Mesenteric fat pad (tissue), 1 donor: ENCODE measurements around the gene MYO1E. TPM values are rescaled to one million over a fixed set of nuclear protein-coding genes. Genes with fewer than 3 reads are reported as not detected.
"Not testable (repeated sequence)": the region's sequence is repeated elsewhere in the genome, so short reads cannot be mapped to it uniquely, and the experiment has no call there.

Experiments used
- DNase-seq: peaks from one replicate; pipeline ENCODE4 v3.0.0-alpha.2; 2020; ENCODE audit warnings: low spot score
- total RNA-seq: library from RNA; stranded (reverse); fragmentation: NEBNext Ultra II Directional; extraction: Animal tissue kit (Norgen Biotek cat#: 25700); gene quantifications from one replicate; pipeline ENCODE4 v1.2.1, GENCODE V29; 2021
- donor health status: DM: yes; HTN: yes; CAD: no.

MYO1E gene
- total RNA-seq, 1 donor from 2014 or later, result 68.7 TPM

DNA sequence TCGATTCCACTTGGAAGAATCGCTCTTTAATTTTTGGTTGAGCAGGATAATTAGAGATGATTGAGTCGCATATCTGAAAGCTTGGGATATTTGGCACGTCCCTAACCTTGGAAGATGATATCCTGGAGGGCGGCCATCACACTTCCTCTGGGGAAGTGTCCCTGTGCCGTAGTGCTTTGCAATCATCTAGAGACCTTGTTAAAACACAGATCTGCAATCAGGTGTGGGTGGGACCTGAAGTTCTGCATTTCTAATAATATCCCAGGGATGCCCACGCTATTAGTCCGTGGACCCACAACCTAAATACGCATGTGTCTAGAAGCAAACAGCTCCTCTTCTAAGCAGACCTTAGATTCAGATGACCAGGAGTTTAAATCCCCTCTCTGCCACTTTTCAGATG, 20.5 kb downstream of the MYO1E start:
- no peak for DNase-seq

DNA sequence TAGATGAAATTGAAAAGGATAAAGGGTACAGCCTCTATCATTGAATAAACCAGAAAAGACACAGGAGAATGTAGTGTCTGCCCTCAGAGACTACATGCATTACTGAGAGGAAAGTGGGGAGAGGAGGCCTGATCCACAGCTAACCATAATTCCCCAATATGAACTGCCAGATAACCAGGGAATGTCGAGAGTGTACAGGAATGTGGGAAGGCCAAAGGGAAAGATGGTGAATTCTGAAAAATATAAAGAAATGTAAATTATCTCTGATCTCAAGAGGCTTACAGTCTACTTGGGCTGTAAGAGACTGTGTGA, 22.3 kb downstream of the MYO1E start:
- DNase-seq, result no peak

DNA sequence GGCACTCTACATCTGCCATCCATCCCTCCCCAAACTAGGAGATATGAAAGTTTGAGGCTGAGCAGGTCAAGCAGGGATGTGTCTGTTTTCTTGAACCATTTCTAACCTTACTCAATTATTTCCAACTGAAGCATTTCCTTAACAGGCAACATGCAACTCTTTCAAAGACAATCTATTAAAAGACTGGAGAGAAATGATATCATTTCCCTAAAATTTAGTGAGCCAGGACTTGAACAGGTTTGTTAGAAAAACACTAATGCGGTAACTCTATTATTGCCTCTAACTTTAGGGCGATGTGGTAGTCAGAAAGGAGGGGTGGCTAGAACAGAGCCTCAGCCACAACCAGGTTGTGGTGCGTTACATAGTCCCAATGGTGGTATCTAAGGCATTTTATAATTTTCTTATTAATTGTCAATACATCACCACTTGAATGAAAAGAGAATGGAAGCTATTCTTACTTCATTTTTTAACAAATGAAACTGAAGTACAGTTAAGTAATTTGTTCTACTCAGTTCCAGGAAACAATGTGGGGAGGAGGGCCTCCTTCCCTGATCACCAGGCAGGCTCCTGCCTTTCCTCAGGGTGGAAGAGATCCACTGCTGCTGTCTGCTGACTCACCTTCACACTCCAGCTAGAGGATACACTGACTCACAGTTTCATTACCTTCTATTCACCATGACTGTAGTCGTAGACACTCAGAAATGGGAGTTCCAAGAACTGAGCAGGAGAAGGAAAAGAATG, 22.8 kb downstream of the MYO1E start:
- no peak for DNase-seq

DNA sequence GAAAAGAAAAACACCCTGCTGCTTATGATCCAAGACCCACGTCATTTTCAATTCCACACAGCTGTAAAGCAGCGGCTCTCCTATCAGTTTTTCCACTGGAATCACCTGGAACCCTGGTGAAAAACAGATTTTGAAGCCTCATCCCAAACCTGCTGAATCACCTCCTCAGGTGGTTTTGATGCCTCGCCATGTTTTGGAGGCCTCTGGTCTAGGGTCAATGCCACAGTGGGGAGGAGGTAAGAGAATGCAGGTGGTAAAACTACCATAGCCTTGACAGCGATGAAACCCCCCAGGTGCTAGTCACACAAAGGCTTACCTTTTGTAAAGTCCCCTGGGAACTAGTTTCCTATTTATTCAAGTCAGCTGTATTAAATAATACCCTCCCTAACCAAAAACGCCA, 24.8 kb downstream of the MYO1E start:
- DNase-seq, result no peak

DNA sequence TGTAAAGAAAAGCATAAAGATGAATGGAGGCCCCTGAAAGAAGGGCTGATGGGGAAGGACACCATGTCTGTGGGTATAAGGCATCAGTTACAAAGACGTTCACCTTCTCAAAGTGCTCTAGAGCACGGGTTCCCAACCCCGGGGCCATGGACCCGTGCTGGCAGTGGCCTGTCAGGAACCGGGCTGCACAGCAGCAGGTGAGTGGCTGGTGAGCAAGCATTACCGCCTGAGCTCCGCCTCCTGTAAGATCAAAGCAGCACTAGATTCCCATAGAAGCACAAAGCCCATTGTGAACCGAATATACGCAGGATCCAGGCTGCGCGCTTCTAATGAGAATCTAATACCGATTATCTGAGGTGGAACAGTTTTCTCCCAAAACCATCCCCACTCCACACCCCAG, 25.7 kb downstream of the MYO1E start:
- no peak for DNase-seq

DNA sequence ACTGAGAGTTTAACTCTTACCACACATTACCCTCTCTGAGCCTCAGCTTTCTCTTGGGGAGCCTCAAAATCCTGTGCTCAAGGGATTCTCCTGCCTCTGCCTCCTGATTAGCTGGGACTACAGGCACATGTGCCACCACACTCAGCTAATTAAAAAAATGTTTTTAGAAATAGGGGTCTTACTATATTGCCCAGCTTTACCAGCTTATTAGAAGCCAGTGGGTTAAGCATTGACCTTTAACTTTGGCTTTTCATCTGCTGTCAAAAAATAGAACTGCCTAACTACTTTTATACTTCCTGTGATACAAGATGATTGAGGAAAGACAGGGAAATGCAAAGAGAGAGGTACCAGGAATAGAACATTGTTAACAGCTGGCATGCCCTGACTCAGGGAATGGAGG, 27.3 kb downstream of the MYO1E start:
- DNase-seq, result no peak

DNA sequence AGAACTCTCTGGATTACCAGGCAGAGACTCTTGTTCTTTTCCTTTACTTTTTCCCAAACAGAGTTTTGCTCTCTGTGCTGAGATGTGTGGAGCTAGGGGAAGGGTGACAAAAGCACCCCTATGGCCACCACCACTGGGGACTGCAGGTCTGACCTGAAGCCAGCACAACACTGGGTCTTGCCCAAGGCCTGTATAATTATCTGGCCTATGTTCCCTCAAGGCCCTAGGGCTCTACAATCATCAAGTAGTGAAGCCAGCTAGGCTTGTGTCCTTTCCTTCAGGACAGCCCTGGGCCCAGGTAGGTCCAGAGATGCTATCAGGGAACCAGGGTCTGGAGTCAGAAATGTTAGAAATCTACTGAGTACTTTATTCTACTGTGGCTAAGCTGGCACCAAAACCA, 28.4 kb downstream of the MYO1E start:
- no peak for DNase-seq

DNA sequence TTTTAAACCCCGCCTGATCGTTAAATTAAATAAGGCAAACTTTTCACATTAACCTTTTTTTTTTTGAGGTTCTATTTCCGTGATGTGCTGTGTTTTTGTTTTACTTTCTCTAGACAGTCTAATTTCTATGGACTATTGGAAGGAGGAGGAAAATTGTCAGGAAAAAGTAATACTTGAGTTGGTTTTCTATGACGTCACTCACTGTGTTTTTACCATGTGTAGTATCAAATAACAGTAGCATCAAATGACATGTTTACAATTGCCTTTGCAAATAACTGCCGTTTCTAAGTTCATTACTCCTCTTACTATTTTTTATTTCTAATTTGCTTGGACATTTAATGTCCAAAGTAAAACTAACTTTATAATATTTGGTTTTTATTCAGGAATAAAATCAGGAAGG, 32.3 kb downstream of the MYO1E start:
- no peak for DNase-seq

DNA sequence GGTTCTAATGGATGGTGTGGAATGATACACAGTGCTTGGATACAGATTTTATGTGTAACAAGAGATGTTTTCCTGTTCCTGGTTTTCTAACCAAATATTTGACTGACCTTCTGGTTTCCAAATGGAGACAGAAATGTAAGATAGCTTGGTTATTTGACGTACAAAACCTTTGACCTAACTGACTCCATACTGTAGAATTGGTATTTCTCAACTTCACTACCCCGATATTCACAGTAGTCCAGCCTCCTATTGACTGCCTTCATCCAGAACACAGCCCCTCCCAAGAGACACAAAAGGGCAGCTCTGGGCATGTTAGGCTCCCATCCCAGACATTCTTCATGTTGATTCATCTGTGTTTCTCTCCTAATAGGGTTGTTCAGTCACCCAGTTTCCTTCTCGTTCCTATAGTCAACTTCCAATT, 33.4 kb downstream of the MYO1E start:
- DNase-seq, result no peak

DNA sequence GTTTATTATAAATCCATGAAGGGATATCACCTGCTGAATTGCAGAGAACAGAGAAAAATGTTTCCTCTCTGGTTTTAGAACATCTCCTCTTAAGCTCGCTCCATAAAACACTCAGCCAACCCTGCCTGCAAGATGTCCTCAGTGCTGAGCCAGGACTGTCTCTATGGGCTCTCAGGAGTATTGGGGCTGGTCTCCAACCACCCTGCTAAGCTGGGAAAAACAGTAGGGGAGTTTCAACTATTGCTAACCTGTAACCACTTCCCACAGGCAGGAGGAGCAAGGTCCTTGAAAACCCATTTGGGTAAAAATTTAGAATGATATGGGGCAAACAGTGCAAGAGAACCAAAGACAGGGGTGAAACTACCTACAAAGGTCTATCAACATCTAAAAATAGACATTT, 34.3 kb downstream of the MYO1E start:
- DNase-seq, result no peak

DNA sequence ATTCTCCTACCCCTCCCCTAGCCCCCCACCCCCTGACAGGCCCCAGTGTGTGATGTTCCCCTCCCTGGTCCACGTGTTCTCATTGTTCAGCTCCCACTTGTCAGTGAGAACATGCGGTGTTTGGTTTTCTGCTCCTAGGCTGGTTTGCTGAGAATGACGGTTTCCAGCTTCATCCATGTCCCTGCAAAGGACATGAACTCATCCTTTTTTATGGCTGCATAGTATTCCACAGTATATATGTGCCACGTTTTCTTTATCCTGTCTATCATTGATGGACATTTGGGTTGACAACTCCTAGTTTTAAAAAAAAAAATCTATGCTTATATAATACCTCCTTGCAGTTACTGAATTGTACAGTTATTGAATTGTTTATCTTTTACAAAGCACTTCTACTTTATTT, 35.9 kb downstream of the MYO1E start:
- not testable (repeated sequence) for DNase-seq

DNA sequence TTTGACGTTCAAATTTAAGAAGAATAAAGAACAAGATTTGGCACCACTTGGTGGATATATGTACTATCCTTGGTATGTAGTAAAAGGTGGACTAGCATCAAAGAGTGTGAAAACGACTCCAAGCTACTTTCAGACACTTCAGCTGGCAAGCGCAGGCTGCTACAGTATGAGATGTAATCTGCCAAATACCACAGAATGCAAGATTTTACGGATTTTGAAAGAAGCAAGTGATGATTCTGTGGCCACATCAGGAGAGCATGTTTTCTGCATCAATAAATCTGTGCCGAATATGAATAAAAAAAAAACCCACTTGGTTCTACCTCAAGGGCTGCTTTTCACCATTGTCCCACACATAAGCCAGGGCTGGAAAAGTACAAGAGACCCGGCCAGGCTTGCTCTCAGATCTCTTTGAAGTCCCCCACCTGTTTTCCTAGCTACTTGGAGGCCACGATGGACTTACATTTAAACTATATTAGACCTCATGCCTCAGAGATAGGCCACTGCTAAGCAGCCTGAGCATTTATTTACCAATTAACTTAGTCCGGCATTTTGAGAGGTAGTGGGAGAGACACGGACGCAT, 37.4 kb downstream of the MYO1E start:
- DNase-seq, result no peak

DNA sequence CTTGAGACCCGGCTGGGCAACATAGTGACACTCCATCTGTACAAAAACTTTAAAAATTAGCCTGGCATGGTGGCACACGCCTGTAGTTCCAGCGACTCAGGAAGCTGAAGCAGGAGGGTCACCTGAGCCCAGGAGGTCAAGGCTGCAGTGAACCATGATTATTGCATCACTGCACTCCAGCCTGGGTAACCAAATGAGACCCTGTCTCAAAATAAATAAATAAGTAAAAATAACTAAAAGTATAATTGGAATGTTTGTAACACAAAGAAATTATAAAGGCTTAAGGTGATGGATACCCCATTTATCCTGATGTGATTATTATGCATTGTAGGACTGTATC, 38.6 kb downstream of the MYO1E start:
- DNase-seq, result no peak

DNA sequence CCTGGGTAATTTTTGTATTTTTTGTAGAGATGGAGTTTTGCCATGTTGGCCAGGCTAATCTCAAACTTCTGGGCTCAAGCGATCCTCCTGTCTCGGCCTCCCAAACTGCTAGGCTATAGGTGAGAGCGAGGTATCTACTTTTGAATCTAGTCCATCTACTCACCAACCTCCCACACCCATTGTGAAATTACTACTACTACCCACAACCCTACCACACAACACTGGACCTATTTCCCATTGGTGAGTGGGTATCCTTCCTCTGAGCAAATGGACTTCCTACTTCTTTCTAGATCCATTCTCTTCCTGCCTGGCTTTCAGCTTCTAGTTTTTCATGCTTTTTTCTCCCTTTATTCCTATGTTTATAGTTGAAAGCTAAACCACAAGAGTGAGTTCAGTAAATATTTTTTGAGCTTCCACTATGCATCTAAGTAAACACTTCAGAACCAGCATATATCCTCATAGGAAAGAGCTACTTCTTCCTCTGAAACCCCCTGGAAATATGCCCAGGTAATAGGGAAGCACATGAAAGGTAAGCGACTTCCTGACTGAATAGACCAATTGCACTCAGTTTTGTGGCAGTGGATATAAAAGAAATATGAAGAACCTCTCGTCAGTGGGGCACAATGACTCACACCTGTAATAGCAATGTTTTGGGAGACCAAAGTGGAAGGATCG, 39.1 kb downstream of the MYO1E start:
- no peak for DNase-seq

DNA sequence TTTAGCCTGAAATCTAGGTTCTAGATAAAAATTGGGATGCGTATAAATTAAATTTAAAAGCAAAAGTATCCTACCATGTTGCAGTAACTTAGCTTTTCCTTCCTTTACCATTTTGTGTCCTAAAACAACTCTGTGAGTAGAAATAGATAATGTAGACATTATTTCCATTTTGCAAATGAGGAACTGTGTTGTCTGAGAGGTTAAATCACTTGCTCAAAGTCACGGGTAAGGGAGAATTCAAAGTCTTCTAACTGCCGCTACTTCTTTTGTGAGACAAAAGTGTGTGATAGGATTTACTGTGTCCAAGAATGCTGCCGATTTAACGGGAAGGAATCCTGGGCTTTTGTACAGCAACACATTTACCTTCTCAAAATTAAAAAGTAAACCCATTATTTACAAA, 40.7 kb downstream of the MYO1E start:
- DNase-seq, result no peak

DNA sequence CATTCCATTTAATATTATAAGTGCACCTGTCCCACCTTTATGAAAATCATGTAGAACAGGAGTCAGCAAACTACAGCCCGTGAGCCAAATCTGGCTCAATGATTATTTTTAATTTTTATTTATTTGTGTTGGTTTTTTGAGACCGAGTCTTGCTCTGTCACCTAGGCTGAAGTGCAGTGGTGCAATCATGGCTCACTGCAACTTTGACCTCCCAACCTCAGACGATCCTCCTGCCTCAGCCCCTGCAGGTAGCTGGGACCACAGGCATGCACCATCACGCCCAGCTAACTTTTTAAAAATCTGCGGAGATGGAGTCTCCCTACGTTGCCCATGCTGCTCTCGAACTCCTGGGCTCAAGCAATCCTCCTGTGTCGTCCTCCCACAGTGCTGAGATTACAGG, 42.0 kb downstream of the MYO1E start:
- no peak for DNase-seq

DNA sequence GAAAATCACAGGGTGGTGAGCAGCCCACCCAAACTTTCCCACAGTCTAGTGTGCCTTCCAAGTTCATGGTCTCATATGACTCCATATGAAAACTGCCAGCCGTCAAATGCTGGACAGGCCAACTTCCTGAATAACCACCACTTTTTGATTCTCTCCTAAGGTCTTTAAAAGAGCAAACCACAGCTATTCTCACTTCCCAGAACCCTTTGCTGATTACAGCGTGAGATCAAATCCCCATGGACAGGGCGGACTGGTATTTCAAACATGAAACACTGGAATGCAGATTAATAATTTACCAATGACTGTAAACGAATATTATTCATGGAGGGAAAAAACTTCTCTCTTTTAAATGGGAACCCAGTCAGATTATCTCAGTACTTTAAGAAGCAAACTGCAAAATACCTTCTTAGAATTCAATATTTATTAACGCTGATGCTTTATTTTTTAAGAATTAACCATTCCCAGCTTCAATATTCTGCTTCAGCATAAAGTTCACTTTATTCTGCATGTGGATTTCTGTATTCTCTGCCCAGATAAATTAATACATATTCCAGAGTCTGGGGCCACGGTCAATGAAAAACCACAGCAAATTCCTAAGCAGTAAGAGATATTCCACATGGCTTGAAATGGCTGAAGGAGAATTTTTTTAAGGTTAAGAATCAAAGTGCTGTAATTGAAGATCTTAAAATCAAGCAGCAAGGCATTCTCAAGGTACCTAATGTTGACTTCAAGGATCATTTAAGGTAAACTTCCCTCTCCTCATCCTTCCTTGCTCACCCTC, 42.9 kb downstream of the MYO1E start:
- DNase-seq, result no peak

DNA sequence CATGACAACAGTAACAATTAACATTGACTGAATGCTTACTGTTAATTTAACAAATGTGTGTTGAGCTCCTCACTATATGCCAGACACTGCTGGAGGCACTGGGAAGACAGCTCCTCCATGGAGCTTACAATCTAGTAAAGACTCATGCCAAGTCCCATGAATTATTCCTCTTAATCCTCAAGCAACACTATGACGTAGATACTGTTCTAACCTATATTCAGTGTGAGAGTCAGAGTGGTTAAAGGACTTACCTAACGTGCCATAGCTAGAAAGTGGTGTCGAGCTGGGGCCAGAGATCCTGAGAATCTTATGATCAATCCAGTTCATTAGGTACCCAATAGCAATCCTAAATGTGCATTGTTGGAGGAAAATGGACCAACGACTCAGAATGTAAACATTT, 43.6 kb downstream of the MYO1E start:
- DNase-seq, result no peak

DNA sequence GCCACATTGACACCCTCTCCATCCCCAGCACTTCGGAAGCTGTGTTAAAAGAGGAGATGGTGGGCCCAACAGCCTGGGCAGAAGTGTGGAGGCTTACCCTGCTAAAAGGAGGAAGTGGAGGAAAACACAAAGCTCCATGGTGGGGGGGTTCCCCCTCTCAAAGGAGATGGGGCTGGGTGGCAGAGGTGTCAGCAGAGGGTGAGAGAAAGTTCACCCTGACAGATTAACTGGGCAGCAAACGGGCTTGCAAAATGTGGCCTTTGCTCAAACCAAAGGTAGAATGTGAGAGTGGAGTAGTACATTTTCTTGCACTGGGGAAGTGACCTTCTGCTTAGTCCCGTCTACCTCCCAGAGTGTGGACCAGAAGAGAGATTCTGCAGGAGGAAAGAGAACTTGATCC, 44.7 kb downstream of the MYO1E start:
- DNase-seq, result no peak

DNA sequence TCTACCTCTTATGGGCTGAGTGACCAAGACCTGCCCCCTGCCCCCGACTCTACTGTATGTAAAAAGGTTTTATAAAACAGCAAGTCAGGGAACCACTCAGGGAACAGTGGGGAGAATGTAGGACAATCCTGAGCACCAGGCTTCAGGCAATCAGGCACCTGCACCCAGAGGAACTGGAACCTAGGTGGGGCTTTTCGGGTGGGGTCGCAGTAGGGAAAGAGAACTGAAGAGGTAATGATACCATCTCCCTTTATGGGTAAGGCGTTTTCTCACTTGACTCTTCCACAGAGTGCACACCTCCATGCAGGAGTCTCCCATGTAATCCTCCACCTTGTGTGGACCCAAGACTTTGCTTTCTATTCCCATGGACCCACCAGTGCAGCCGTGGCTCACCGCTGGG, 45.8 kb downstream of the MYO1E start:
- DNase-seq, result no peak

DNA sequence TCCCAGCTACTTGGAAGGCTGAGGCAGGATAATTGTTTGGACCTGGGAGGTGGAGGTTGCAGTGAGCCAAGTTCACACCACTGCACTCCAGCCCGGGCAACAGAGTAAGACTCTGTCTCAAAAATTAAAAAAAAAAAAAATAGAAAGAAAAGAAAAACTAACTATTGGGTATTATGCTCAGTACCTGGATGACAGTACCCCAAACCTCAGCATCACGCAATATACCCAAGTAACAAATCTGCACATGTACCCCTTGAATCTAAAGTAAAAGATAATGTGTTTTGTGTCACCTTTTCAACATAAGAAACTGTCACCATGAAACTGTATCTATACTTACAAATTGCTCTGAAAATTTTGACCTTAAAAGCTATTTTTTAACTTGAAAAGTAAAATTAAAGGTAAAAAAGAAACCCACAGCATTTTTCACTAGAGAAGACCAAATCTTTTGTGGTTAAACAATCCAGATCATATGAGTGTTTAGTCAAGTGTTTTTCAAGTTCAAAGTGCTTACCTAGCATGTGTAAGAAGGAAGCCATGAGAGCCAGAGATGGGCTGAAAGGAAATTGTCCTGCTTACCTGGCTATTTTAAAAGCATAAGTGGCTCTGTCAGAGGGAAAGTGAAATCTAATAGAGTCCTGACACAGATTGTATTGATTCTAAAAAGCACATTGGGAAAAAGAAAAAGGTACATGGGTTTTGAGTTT, 50.5 kb downstream of the MYO1E start:
- DNase-seq, result no peak
